ENCODE measurements around the gene ULK3. TPM values are rescaled to one million over a fixed set of nuclear protein-coding genes. Genes with fewer than 3 reads are reported as not detected.

ULK3 gene
- total RNA-seq, 1 experiment from 2014 or later = 48.4 TPM

GRCh38 chr15:74802862-74803447 lies 40.0 kb downstream of the ULK3 start:
- BruUV-seq (replicated peaks) = no TSS peak
- intact Hi-C loops (cut with micrococcal nuclease) = no loop called here
- peaks cover 13 to 31% of the 10 kb centered on the region in 2 experiments for H3K36me3 ChIP-seq (ENCODE audit: control insufficient read depth in 1 of 2, insufficient read depth in 2 of 2, low read length in 2 of 2)
- no peak overlapping the region for H3K9ac ChIP-seq (ENCODE audit: low read length)
- ChIA-PET CTCF (no interaction called here), POLR2A (no interaction called here), RAD21 (ENCODE audit: low non-redundant PET in 1 of 2, low total read pairs in 2 of 2, uncharacterized antibody in 2 of 2, unreplicated experiment in 2 of 2) (no interaction called here)
- H3K4me2 ChIP-seq (ENCODE audit: low read length) = no peak overlapping the region
- H3K79me2 ChIP-seq (ENCODE audit: insufficient read depth, low read length) = no peaks in the 10 kb centered on the region
- no peak for TF ChIP-seq CTCF (IDR thresholded peaks at IDR 0.05 in 2 of 3, conservative IDR thresholded peaks at IDR 0.05 in 1 of 3; ENCODE audit: borderline replicate concordance in 1 of 3, insufficient read depth in 1 of 3, low read depth in 2 of 3, low read length in 2 of 3)
- TF ChIP-seq POLR2AphosphoS5 (IDR thresholded peaks at IDR 0.05; ENCODE audit: low read depth, low read length) = no peak
- TF ChIP-seq SIN3A (IDR thresholded peaks at IDR 0.05; ENCODE audit: low read depth) = no peak
- no peak for TF ChIP-seq REST (IDR thresholded peaks at IDR 0.05; ENCODE audit: low read depth)
- no peak for TF ChIP-seq CBX3 (IDR thresholded peaks at IDR 0.05; ENCODE audit: low read depth)
- TF ChIP-seq FOSL1 (IDR thresholded peaks at IDR 0.05; ENCODE audit: low read depth) = no peak
- no peak for TF ChIP-seq ZFX (IDR thresholded peaks at IDR 0.05)
- no peak for TF ChIP-seq SRF (IDR thresholded peaks at IDR 0.05; ENCODE audit: low read depth)
- TF ChIP-seq ATF3 (IDR thresholded peaks at IDR 0.05) = no peak
- no peak for TF ChIP-seq MAX (IDR thresholded peaks at IDR 0.05)
- no peak for TF ChIP-seq SP1 (IDR thresholded peaks at IDR 0.05; ENCODE audit: low read depth)
- TF ChIP-seq JUND (IDR thresholded peaks at IDR 0.05) = no peak
- no peak for TF ChIP-seq CEBPB (IDR thresholded peaks at IDR 0.05; ENCODE audit: low read depth)
- no peak for TF ChIP-seq ELF1 (IDR thresholded peaks at IDR 0.05; ENCODE audit: borderline replicate concordance, low read depth)
- no peak for TF ChIP-seq POLR2A (IDR thresholded peaks at IDR 0.05; ENCODE audit: borderline replicate concordance, extremely low read depth, insufficient read depth, insufficient read length)
- no peak for TF ChIP-seq TCF7L2 (IDR thresholded peaks at IDR 0.05; ENCODE audit: borderline replicate concordance, extremely low read depth, insufficient read depth, insufficient read length)
- no peak for TF ChIP-seq EZH2phosphoT487 (IDR thresholded peaks at IDR 0.05; ENCODE audit: borderline replicate concordance)
- TF ChIP-seq ZBTB33 (IDR thresholded peaks at IDR 0.05; ENCODE audit: extremely low read depth, insufficient replicate concordance, low read length) = no peak
- no peak for DNase-seq (ENCODE audit: low read depth, low spot score)
- no peaks in the 10 kb centered on the region for H4K20me1 ChIP-seq (ENCODE audit: insufficient read depth)
- no peaks in the 10 kb centered on the region for H3K9me2 ChIP-seq (ENCODE audit: insufficient read depth)
- H3K9me3 ChIP-seq (ENCODE audit: control insufficient read depth in 1 of 2, insufficient read depth in 1 of 2, low read depth in 1 of 2, low read length in 2 of 2) = no peaks in the 10 kb centered on the region
- H3K4me3 ChIP-seq (replicated peaks in 1 of 2; ENCODE audit: low read depth in 1 of 2, low read length in 2 of 2) = no peak overlapping the region
- peaks cover 3 to 19% of the 10 kb centered on the region in 2 experiments; a peak in 3 of 4 replicates for H3K4me1 ChIP-seq (ENCODE audit: control insufficient read depth in 1 of 2, insufficient read depth in 2 of 2, low read length in 2 of 2)
- no peak for ATAC-seq
- H3K27me3 ChIP-seq (ENCODE audit: insufficient read depth, low read length) = no peaks in the 10 kb centered on the region
- H2AFZ ChIP-seq (ENCODE audit: low read depth, low read length, poor library complexity, severe bottlenecking) = no peak overlapping the region
- no peak overlapping the region for H3K27ac ChIP-seq (ENCODE audit: low read depth, low read length)
